Activated T-helper 2 cell treated with anti-CD3 and anti-CD28 coated beads, Interferon-gamma antibody, Interleukin-2, Interleukin-4, amounts not matched to agents 10 μg/mL and 5 μg/mL and 100 μg/mL, durations not matched to agents 14 hours and 24 hours and 36 hours (primary cell): ENCODE data around the gene CAPZB. TPM values are rescaled to one million over a fixed set of nuclear protein-coding genes. Genes with fewer than 3 reads are reported as not detected.
"Not testable (repeated sequence)": the region's sequence is repeated elsewhere in the genome, so short reads cannot be mapped to it uniquely, and the experiment has no call there.

Experiments used
- DNase-seq: peaks from one replicate; pipeline ENCODE4 v3.0.0; 2021; ENCODE audit warnings: low spot score
- H3K27ac Mint-ChIP-seq: one replicate; pipeline ENCODE4 v1.8.0; 2021; ENCODE audit warnings: mixed read lengths
- H3K27me3 Mint-ChIP-seq: one replicate; pipeline ENCODE4 v1.8.0; 2021; ENCODE audit warnings: low read depth, mixed read lengths
- H3K36me3 Mint-ChIP-seq: one replicate; pipeline ENCODE4 v1.8.0; 2021; ENCODE audit warnings: low read depth, mixed read lengths
- H3K4me1 Mint-ChIP-seq: one replicate; pipeline ENCODE4 v1.8.0; 2021; ENCODE audit warnings: low read depth, mixed read lengths
- H3K4me3 Mint-ChIP-seq: one replicate; pipeline ENCODE4 v1.8.0; 2021; ENCODE audit warnings: low read depth, mild to moderate bottlenecking, moderate library complexity, mixed read lengths
- H3K9me3 Mint-ChIP-seq: one replicate; pipeline ENCODE4 v1.8.0; 2021; ENCODE audit warnings: mixed read lengths
- intact Hi-C: fragments of 100-400 bp; cut with micrococcal nuclease; formaldehyde crosslinking; loops from one replicate; pipeline ENCODE4 v1.15.1; 2023
- total RNA-seq: library from RNA; stranded (reverse); gene quantifications from 2 replicates; pipeline ENCODE4 v1.2.3, GENCODE V29; 2022

The CAPZB gene
- total RNA-seq, 1 donor from 2014 or later: 329 TPM

GRCh38 chr1:19512545-19512944 lies 27.2 kb upstream of the CAPZB start:
- no peak overlapping the region for H3K4me3 Mint-ChIP-seq
- H3K36me3 Mint-ChIP-seq: peaks cover under 1% of the 10 kb centered on the region
- DNase-seq: no peak
- H3K9me3 Mint-ChIP-seq: peaks cover 3% of the 10 kb centered on the region
- intact Hi-C loops: no loop called here
- H3K4me1 Mint-ChIP-seq: peaks cover 34% of the 10 kb centered on the region
- peak overlapping the region; percentile 15 for H3K27ac Mint-ChIP-seq
- no peaks in the 10 kb centered on the region for H3K27me3 Mint-ChIP-seq

- H3K4me1 Mint-ChIP-seq: peaks cover 36% of the 10 kb centered on the region
Measured at GRCh38 chr1:19511116-19511515, 25.8 kb upstream of the CAPZB start.

DNA sequence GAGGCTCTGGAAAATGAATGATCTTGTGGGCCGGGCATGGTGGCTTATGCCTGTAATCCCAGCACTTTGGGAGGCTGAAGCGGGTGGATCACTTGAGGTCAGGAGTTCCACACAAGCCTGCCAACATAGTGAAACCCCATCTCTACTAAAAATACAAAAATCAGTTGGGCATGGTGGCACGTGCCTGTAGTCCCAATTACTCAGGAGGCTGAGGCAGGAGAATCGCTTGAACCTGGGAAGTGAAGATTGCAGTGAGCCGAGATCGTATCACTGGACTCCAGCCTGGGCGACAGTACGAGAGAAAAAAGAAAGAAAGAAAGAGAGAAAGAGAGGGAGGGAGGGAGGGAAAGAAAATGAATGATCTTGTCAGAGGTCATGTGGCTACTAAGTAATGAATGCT lies 24.3 kb upstream of the CAPZB start:
- intact Hi-C loops, H3K36me3 Mint-ChIP-seq, H3K27ac Mint-ChIP-seq, H3K9me3 Mint-ChIP-seq, DNase-seq, H3K4me3 Mint-ChIP-seq, H3K27me3 Mint-ChIP-seq: not testable (repeated sequence)
- H3K4me1 Mint-ChIP-seq: peaks cover 44% of the 10 kb centered on the region

More at GRCh38 chr1:19511116-19511515, 25.8 kb upstream of the CAPZB start:
- Mint-ChIP-seq H3K9me3 (no peaks in the 10 kb centered on the region), H3K36me3 (no peaks in the 10 kb centered on the region), H3K27ac (no peak overlapping the region), H3K4me3 (no peak overlapping the region), H3K27me3 (no peaks in the 10 kb centered on the region)
- intact Hi-C loops: no loop called here
- DNase-seq: no peak

GRCh38 chr1:19507516-19507915 lies 22.2 kb upstream of the CAPZB start:
- Mint-ChIP-seq H3K4me1 (peaks cover 41% of the 10 kb centered on the region), H3K36me3 (no peaks in the 10 kb centered on the region), H3K27me3 (no peaks in the 10 kb centered on the region), H3K4me3 (no peak overlapping the region), H3K27ac (no peak overlapping the region), H3K9me3 (no peaks in the 10 kb centered on the region)
- no peak for DNase-seq
- intact Hi-C loops: no loop called here

DNA sequence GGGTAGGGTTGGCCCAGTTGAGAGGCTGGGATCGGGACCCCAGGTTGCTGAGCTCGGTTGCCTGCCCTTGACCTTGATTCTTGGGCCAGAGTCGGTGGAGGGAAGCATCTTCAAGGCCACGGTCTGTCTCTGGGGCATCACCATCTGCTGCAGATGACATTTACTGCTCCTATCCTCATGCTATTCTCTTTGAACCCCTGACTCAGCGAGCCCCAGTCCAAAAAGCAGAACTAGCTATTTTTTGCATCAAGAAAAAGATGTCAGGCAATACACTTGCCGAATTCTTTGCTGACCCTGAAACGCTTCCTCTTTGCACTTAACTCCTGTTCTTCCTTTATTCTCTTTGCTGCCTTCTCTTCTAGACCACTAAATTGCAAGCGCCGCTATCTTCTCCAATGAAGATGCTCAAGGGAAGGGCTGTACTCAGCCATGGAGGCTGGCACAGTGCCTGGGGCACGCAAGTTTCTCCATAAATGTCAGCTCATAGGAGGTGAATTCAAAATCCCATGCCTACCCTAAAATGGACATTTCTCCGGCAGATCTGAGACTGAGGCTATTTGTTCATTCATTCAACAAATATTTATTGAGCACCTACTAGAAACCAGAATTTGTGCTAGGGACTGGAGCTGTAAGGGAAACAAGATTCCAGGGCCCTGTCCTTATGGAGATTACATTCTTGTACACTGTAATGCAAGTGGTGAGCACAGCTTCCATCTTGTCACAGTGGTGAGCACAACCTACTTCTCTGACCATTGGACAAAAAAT lies 20.5 kb upstream of the CAPZB start:
- Mint-ChIP-seq H3K27me3 (no peaks in the 10 kb centered on the region), H3K27ac (no peak overlapping the region), H3K4me3 (no peak overlapping the region), H3K36me3 (no peaks in the 10 kb centered on the region), H3K4me1 (peaks cover 34% of the 10 kb centered on the region), H3K9me3 (no peaks in the 10 kb centered on the region)
- DNase-seq: no peak
- intact Hi-C loops: no loop called here

GRCh38 chr1:19504796-19505692 lies 19.7 kb upstream of the CAPZB start:
- Mint-ChIP-seq H3K9me3 (no peaks in the 10 kb centered on the region), H3K27ac (peak overlapping the region; percentile 28), H3K4me3 (no peak overlapping the region), H3K36me3 (no peaks in the 10 kb centered on the region), H3K27me3 (no peaks in the 10 kb centered on the region), H3K4me1 (peaks cover 33% of the 10 kb centered on the region)
- intact Hi-C loops: no loop called here
- no peak for DNase-seq

- H3K36me3 Mint-ChIP-seq, H3K4me3 Mint-ChIP-seq, H3K27me3 Mint-ChIP-seq, DNase-seq, H3K27ac Mint-ChIP-seq, H3K9me3 Mint-ChIP-seq, intact Hi-C loops: not testable (repeated sequence)
- H3K4me1 Mint-ChIP-seq: peaks cover 21% of the 10 kb centered on the region
Measured at GRCh38 chr1:19502284-19502683, 16.9 kb upstream of the CAPZB start.

DNA sequence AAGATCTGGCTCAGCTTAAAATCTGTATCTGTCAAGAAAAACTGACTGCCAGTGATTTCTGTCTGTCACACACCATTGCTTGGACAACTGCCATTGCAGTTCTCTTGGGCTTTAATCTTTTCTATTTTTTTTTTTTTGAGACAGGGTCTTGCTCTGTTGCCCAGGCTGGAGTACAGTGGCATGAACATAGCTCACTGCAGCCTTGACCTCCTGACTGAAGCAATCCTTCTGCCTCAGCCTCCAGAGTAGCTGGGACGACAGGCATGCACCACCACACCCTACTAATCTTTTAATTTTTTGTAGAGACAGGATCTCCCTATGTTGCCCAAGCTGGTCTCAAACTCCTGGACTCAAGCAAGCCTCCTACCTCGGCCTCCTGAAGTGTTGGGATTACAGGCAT lies 14.5 kb upstream of the CAPZB start:
- intact Hi-C loops, H3K36me3 Mint-ChIP-seq, H3K27me3 Mint-ChIP-seq, DNase-seq, H3K4me3 Mint-ChIP-seq, H3K27ac Mint-ChIP-seq, H3K9me3 Mint-ChIP-seq: not testable (repeated sequence)
- peaks cover 20% of the 10 kb centered on the region for H3K4me1 Mint-ChIP-seq

DNA sequence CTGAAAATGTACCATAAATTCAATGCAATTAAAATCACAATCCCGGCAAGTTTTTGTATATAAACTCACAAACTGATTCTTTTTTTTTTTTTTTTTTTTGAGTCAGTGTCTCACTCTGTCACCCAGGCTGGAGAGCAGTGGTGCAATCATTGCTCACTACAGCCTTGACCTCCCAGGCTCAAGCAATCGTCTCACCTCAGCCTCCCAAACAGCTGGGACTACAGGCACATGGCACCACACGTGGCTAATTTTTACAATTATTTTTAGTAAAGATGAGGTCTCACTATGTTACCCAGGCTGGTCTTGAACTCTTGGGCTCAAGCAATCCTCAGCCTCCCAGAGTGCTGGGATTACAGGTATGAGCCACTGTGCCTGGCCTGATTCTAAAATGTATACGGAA lies 12.1 kb upstream of the CAPZB start:
- H3K27me3 Mint-ChIP-seq, H3K9me3 Mint-ChIP-seq, H3K4me3 Mint-ChIP-seq, DNase-seq, H3K27ac Mint-ChIP-seq, H3K36me3 Mint-ChIP-seq, intact Hi-C loops: not testable (repeated sequence)
- peaks cover 17% of the 10 kb centered on the region for H3K4me1 Mint-ChIP-seq

- Mint-ChIP-seq H3K27me3 (no peaks in the 10 kb centered on the region), H3K27ac (peak overlapping the region; percentile 75), H3K4me1 (peaks cover 17% of the 10 kb centered on the region), H3K36me3 (no peaks in the 10 kb centered on the region), H3K9me3 (no peaks in the 10 kb centered on the region), H3K4me3 (no peak overlapping the region)
- no peak for DNase-seq
- intact Hi-C loops: no loop called here
Measured at GRCh38 chr1:19496527-19496874, 11.2 kb upstream of the CAPZB start.

- H3K36me3 Mint-ChIP-seq: no peaks in the 10 kb centered on the region
Measured at GRCh38 chr1:19495799-19496526, 10.6 kb upstream of the CAPZB start.

DNA sequence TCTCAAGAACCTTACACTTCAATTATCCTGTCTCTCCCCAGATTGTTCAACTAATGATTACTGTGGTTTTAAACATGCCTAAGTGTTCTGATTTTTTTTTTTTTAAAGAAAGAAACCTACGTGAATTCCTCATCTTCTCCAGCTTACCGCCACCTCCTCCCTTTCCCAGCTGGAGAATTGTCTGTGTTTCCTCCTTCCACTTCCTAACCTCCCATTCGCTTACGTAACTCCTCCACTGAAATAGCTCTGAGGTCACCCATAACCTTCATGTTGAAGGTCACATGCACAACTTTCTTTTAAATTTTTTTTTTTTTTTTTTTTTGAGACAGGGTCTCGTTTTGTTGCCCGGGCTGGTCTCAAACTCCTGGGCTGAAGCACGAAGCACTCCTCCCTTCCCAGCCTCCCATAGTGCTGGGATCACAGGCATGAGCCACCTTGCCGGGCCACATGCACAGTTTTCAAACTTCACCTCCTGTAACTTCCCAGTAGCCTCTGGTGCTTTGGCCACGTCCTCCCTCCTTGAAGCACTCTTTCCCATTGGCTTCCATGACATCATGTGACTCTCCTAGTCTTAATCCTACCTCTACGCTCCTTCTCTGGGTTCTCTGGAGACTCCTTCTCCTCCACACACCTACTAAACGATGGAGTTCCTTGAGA lies 9.8 kb upstream of the CAPZB start:
- Mint-ChIP-seq H3K4me1 (peaks cover 17% of the 10 kb centered on the region), H3K27me3 (no peaks in the 10 kb centered on the region), H3K9me3 (no peaks in the 10 kb centered on the region), H3K27ac (peak overlapping the region; percentile 75), H3K36me3 (no peaks in the 10 kb centered on the region), H3K4me3 (no peak overlapping the region)
- intact Hi-C loops: no loop called here
- no peak for DNase-seq

More at GRCh38 chr1:19495799-19496526, 10.6 kb upstream of the CAPZB start:
- H3K4me3 Mint-ChIP-seq: no peak overlapping the region
- peak overlapping the region; percentile 75 for H3K27ac Mint-ChIP-seq
- H3K4me1 Mint-ChIP-seq: peaks cover 17% of the 10 kb centered on the region
- intact Hi-C loops: no loop called here
- no peaks in the 10 kb centered on the region for H3K27me3 Mint-ChIP-seq
- no peaks in the 10 kb centered on the region for H3K9me3 Mint-ChIP-seq
- no peak for DNase-seq
